ENCODE results near the gene LZIC.
"Not testable (repeated sequence)": the region's sequence is repeated elsewhere in the genome, so short reads cannot be mapped to it uniquely, and the experiment has no call there.

The LZIC gene
- total RNA-seq = 16.9 to 62.8 (median 47.6) reads per million in 17 experiments

DNA sequence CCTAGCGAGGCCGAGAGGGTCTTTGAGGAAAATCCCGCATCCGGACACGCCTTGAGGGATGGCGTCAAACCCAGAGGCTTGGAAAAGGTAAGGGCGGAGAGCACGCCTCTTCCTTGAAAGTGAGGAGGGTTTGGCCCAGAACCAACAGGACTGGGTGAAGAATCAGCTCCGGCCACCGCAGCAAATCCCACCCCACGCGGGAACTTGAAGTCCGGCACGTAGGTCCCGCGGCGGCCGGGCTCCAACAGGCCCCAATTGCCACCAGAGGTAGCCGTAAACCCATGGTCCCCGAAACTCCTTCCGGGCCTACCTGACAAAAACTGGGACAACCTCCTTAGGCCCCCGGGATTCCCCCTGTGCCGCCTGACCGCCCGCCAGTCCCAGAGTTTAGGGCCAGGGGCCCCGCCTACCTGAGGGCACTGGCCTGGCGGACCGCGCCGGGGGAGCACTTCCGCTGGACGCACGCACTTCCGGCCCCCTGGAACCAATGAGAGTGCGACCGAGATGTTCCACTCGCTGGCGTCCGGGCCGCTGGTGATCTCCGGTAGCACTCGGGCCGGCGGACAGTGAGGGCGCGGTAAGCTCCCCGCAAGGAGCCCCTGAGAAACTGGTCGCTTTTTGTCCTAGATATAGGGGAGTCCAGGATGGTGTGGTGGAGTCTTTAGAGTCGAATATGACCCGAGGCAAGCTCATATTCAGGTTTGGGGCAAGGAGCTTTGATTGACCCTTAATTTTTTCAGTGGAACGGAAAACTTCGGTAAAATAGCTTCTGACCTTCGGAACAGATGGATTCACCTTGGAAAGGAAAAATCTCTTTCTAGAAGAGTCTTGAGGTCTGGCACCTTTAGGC, at the start of gene LZIC, which contains the start of gene NMNAT1:
Gene LZIC (minus strand): TSS at position 453 of the 850 bp plus-strand sequence. CDS start 6,772 bp downstream, outside the sequence.
Gene NMNAT1 (plus strand): TSS at position 537 of the 850 bp plus-strand sequence. CDS start 28,599 bp downstream, outside the sequence.
- DNase-seq = peak; percentile 96 to 98 (median 98)

DNA sequence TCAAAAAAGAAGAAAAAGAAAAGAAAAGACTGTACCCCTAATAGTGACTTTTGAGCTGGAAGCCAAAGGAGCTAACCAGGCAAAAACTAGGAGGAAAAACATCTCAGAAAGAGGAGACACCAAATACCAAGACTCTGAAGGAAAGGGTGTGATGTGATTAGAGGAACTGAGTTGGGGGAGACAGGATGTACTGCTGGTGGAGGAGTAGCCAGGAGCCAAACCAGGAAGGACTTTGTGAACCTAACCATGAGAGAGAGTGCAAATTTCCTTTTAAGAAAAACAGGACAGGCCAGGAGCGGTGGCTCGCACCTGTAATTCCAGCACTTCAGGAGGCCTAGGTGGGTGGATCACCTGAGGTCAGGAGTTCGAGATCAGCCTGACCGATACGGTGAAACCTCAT, 49.7 kb upstream of the LZIC start:
- DNase-seq = peak in 3 of 4 experiments; percentile 26 to 40 (median 33)

DNA sequence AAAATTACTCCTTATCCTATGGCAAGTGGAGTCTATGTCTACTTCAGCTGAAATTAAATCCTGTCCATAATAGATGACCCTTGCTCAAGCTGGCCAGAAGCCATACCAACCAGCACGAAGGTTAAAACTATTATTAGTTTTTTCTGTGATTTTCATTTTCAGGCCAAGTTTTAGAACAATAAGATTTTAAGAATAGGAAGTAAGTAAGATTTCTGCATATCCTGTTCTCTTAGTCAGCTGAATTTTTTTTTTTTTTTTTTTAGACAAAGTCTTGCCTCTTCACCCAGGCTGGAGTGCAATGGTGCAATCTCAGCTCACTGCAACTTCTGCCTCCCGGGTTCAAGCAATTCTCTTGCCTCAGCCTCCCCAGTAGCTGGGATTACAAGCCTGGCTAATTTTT, 47.8 kb upstream of the LZIC start:
- peak; percentile 15 to 76 (median 58) for DNase-seq

DNA sequence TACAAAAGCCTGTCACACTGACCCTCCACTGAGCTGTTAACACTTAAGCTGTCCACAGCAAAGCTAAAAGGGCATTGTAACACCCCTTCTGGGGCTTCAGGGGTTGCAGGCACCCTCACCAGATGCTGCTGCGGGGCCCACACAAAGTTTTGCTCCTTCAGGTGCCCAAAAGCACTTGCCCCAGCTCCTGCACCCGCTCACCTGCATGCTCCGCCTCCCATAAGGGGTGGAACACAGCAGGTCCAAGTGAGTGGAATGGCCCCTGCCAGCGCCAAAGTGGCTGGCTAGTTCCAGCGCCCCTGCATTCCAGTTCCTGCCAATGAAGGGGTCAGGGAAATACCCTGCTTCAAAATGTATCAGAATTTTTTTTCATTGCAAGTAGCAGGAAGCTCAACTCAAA, 46.6 kb upstream of the LZIC start:
- DNase-seq = no peak

DNA sequence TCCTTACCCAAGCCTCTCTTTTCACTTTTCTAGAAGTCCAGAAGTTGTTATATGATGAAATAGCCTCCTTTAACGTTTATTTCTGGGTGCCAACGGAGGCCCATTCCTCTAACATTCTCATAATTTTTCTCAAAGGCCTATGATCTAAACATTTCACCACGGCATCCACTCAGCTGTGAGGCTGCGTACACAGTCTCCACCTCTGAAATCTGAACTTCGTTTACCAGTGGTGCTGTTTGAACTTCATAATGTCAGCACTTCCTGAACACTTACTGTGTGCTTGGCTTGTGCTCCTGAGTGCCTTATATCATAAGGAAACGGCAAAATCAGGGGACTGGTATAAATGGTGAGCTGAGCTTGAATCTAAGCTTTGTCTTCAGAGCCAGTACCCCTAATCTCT, 41.8 kb upstream of the LZIC start:
- DNase-seq = no peak

DNA sequence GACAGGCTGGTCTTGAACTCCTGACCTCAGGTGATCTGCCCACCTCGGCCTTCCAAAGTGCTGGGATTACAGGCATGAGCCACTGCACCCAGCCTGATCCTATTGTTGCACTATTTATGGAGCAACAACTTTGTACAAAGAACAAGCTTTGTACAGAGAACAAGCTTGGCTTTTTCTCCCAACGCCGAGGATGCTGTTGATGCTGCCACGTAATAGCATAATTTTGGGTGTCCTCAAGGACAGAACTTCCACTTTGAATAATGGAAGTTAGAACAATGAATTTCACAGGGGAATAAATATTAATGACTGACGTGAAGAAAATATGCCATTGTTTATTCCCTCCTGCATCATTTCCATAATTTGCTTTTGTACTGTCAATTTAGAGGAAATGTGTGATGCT, 41.1 kb upstream of the LZIC start:
- DNase-seq = no peak

DNA sequence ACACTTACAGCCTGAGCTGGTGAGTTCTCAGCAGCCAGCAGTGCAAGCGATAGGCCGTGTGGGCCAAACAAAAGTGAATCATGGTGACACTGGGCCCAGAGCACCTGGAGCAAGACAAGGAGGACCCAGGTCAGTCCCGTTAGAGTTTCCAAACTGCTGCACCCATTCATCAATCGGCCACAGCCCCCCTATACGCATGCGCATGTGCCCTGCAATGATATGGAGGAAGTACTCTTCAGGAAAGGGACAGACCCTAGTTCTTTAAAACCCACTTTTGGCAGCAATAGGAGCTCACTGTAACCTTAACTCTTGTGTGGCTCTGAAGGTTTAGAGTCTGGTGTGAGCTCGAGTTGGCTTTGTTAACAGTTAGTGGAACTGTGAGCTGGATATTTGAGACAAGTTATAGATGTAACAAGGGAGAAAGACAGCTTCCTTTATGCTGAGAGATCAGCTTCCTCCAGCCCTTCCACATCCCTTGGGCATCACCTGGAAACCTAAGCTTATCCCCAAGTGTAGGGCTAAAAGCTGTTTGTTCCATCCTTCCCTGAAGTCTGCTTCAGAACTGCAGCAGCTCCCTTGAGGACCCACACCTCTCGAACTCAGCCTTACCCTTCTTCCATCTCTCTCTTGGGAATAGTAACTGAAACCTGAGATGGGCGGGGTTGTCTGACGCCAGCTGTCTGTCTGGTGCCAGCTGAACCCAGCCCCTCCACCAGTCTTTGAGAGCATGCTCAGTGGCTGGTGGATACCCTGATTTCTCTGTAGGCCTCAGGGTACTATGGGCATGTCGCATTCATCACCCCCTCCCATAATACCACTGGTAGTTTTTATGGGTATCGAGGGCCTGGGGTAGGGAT, 17.7 kb upstream of the LZIC start:
- no peak for DNase-seq

DNA sequence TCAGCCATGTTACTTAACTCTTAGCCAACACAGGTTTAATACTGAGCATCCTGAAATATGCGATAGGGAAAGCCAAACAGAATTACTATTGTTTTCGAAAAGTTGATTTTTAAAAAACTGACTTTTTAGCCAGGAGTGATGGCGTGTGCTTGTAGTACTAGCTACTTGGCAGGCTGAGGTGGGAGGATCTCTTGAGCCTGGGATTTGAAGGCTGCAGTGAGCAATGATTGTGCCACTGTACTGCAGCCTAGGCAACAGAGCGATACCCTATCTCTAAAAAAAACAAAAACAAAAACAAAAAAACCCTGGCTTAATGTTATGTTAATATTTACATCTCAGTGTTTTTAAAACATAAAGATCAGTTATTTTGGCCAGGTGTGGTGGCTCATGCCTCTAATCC, 16.8 kb upstream of the LZIC start:
- DNase-seq = no peak

DNA sequence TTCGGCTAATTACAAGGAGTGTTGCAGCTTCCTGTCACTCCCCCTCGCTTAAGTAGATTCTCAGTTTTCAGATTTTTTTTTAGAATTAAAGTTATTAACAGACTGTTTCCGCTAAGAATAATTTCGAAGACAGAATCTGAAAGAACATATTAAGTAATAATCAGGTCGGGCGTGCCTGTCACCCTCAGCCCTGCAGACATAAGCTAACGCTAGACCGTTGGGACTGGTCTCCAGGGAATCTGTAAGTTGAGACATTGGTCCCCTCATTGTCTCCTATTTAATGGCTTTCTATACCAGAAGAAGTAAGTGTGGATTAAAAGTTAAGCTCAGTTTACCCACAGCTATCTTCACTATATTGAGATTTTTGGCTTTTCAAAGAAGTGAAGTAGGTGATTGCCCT, 14.5 kb upstream of the LZIC start:
- no peak for DNase-seq

DNA sequence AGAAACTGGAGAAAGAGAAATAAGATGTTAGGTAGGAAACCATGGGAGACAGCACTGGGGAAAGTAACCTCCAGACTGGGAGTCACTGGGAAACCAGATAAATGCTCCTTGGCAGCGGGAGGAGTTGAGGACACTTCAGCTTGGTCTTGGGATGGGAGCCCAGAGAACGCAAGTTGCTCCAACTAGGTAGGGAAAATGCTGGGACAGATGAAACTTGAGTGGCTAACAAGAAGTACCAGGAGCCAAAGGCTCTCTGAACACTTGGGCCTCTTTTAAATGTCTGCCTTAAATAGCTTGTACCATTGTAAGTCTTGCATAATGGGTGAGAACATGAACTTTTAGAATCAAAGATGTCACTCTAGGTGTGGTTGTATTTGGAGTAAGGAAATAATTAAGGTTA, 3.1 kb upstream of the LZIC start:
- DNase-seq = no peak

DNA sequence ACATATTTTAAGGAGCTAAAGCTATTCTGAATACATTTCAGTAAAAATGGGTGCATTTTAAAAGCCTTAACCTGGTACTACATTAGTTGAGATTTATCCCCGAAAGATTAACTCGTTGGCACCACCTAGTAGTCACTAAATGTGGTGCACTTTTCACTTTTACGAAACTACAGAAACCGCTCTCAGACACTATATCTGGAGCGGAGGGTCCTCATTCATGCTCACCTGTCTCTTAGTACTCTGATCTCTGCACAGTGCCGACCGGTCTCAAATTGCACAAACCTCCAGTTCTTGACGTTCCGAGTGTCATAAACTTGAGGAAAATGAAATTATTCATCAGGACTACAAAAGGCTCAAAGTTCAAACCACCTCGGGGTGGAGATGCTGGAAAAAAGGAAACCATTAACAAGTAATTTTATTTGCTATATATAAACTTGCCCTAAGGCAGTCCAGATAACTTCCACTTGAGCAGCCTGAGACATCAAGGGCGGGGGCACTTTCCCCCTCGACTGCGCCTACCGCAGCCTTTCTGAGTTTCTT, 722 bp downstream of the LZIC start:
- DNase-seq = peak; percentile 44 to 75 (median 56)

DNA sequence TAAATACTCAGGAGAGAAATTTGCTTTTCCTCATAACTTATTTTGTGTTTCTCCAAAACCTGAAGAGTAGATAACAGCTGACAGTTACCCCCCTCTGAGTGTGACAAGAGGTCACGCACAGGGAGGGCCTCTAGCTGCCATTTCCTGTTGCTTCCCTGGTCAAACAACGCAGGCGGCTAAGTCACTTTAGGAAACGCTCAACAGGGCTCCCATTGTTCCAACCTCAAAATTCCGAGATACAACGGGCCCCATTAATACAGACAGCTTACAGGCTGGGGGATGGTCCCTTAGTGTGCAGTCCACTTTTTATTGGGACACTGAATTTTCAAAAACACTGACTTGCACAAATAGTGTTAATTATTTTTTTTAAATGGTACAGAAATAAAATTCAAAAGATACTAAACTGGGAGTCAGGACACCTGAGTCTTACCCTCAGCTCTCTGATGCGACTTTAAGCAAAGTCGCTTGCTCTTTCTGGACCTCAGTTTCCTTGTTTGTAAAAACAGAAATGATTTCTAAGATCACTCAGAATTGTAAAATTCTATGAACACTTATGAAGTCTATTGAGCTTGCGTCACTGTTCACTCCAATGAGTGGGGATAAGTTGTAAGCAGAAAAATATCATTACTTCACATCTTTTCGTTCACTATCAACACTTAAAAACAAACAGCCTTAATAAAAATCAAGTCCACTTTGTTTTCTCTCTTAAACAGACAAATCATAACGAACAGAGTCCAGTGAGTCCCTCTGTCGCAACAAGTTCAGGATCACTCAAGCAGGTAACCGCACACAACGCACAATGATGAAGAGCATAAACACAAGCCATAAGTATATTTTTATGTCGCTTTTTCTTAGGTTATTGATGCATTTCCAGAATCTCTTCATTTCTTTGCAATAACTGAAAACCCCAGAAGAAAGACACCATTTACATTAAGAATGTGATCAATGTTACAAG, 13.5 kb downstream of the LZIC start:
- no peak for DNase-seq

DNA sequence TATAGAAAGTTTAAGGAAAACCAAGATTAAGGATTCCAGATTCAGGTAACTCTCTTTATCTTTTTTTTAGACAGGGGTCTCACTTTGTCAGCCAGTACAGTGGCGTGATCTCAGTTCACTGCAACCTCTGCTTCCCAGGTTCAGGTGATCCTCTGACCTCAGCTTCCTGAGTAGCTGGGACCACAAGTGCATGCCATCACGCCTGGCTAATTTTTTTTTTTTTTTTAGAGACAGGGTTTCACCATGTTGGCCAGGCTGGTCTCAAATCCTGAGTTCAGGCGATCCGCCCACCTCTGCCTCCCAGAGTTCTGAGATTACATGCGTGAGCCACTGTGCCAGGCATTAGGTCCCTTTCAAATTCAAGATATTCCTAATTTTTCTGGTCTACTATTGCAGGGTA, 15.9 kb downstream of the LZIC start:
- DNase-seq = peak in 3 of 4 experiments; percentile 7 to 17 (median 11)

DNA sequence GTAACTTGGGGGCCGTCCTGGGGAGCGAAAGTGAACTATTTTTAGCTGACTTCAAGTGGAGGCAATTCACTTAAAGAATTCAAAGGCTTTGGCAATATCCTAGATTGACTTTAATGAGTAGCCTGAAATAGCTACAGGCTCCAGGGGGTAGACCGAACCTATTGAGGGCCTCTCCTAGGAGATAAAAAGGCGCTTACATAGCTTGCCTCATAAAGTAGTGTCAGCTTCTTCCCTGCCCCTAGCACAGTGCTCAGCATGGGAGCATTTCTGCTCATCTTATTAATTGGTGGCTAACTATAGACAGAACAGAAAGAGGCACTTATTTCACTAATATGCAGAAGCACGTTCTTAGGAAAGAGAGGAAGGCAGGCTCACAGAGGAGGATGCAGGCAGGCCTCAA, 20.8 kb downstream of the LZIC start:
- no peak for DNase-seq

DNA sequence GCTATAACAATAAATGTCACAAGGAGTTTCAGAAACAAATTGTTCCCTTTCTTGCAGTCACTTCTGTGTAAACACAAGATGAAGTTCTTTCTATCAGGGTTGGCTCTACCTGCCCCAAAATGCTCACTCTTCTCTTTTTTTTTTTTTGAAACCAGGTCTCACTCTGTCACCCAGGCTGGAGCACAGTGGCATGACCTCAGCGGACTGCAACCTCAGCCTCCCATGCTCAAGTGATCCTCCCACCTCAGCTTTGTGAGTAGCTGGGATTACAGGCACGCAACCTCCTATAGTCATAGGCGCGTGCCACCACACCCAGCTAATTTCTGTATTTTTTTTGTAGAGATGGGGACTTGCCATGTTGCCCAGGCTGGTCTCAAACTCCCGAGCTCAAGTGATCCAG, 22.6 kb downstream of the LZIC start:
- peak in 1 of 4 experiments; percentile 16 for DNase-seq

DNA sequence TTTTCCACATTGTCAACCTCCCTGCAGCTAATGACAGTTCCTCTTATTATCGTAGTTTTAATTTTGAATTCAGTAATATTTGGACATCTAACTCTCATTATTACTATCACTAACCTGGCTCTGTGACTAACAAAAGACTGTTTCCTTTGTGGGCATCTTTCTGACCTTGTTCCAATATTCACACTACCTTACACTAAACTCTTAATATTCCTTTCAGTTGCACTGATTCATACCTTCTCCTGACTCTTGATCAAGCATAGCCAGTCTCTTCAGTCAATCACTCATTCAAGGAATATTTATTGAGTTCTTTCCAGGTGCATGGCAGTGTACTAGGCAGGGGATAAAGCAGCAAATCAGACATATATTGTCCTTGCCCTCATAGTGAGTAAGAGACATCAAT, 25.3 kb downstream of the LZIC start:
- DNase-seq = no peak

DNA sequence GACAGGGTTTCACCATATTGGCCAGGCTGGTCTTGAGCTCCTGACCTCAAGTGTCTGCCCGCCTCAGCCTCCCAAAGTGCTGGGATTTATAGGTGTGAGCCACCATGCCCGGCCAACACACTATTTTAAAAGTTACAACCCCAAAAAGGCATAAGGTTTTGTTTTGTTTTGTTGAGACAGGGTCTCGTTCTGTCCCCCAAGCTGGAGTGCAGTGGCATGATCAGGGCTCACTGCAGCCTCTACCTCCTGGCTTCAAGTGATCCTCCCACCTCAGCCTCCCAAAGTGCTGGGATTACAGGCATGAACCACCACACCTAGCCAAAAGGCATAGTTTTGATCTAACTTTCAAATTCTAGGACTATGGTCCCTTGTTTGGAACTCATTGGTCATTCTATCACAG, 25.7 kb downstream of the LZIC start:
- not testable (repeated sequence) for DNase-seq

DNA sequence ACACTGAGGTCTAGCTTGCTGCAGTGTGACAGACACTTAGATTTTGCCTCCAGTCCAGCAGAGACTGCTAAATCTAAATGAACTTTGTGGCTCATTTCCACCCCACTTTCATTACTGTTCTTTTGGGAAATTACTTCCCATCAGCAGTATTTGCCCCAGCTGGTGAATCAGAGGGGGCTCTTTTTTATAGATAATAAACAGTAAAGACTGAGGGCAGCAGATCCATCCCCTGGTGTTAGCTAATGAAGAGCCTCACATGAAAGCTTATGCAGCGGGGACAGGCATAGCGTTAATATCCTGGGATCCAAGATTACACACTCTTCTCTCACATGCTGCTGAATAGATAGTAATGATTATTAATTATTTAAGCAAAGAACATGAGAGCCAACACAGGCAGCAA, 26.7 kb downstream of the LZIC start:
- DNase-seq = no peak

DNA sequence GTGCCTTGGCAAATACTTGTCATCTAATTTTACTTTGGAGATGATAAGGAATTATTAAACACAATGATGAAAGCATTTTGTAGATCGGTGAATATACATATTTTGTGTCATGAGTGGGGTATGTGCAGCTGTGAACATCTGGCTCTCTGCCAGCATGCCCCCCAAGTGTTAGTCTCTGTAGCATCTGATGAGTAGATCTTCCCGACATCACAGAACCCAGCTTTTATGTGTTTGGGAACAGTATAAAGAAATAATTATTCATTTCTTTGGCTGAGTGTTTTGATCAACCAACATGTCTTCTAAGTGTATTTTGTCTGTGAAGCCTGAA, 28.6 kb downstream of the LZIC start:
- no peak for DNase-seq

DNA sequence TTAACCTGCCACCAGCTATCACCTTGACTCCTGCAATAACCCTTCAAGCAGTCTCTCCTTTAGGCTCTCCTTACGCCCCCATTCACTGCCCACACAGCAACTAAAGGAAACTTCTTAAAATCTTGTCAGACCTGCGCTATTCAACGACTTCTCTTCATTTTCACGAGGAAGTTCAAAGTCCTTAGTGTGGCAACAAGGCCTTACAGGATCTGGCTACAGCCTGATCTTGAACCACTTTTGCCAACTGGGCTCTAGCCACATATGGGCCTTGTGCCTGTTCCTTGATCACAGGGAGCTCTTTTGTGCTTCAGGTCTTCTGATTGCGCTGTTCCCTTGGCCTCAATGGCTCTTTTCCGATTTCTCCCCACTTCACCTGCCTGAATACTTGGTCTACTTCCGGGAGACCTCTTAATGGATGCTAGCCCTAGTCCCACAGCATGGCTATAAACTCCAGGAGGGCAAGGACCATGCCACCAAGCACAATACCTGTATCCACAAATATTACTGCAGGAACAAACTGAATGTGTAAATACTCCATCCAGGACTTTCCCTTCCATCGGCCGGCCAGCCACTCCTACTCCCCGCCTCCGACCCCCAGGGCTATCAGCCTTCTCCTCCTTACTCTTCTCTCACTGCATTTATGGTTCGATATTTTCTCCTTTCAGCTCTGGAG, 30.8 kb downstream of the LZIC start:
- peak in 2 of 4 experiments; percentile 18 to 44 for DNase-seq

DNA sequence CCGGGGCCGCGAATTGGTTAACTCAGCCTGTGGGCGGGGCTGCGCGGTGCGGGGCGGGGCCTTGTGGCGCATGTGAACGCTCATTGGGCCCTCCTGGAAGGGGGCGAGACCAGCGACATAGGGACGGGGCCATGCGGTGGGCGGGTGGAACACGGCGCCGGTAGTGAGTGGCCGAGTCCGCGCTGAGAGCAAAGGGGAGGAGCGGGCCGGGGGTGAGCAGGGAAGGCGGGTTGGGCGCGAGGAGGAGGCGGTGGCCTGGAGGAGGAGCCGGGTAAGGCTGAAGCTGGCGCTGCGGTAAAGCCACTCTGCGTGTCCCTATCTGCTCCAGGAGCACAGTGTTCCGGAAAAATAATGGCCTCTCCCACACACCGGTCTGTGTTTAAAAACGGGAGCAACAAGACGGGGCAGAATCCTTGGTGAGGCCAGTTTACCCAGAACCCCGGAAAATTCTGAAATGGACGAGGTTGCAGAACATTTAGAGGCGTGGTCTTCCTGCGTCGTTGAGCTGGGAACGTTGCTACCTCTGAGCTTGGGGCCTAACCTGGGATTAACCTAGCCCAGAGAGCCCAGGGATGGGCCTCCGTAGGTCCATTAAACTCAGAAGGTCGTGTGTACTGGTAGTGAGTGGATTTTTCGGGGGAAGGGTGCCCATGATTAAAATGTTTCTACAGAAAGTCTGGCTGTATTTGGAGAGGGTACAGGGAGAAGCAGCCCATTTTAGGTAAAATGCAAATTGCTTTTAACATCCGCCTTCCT, 32.6 kb downstream of the LZIC start:
- peak; percentile 100 for DNase-seq
